Measurements from ENCODE around the gene TRPV2.

- TF ChIP-seq FOXK2 (IDR thresholded peaks at IDR 0.05) (no peak), BHLHE40 (IDR thresholded peaks at IDR 0.05; ENCODE audit: borderline replicate concordance) (no peak), SUZ12 (IDR thresholded peaks at IDR 0.05) (no peak), FOXM1 (IDR thresholded peaks at IDR 0.05; ENCODE audit: borderline replicate concordance) (no peak), TARDBP (IDR thresholded peaks at IDR 0.05) (no peak), ZNF384 (IDR thresholded peaks at IDR 0.05) (no peak), NFRKB (IDR thresholded peaks at IDR 0.05) (no peak), HDGF (IDR thresholded peaks at IDR 0.05; ENCODE audit: borderline replicate concordance) (no peak), LEF1 (IDR thresholded peaks at IDR 0.05; ENCODE audit: borderline replicate concordance) (no peak), L3MBTL2 (conservative IDR thresholded peaks at IDR 0.05) (no peak), PKNOX1 (IDR thresholded peaks at IDR 0.05) (no peak), ELF4 (IDR thresholded peaks at IDR 0.05) (no peak), ARNT (IDR thresholded peaks at IDR 0.05) (no peak)
These were observed 38.1 kb downstream of the TRPV2 start for GRCh38 chr17:16453493-16453851.

Measured in HEK293T (cell line).